Inferior parietal cortex (tissue), 1 donor: Measurements from ENCODE around the gene ANKRD13D.

Source experiments
- DNase-seq: peaks from one replicate; pipeline ENCODE4 v3.0.0-alpha.2; 2016; ENCODE audit errors: extremely low spot score

Gene ANKRD13D

GRCh38 chr11:67289226-67289650, at the start of gene ANKRD13D:
Gene ANKRD13D, plus strand, starts transcription at chr11:67289303. Its CDS starts 158 bp downstream, at chr11:67289461.
- DNase-seq, result no peak

GRCh38 chr11:67239783-67240575, 49.1 kb upstream of the ANKRD13D start:
- DNase-seq, result peak; percentile 94

DNA sequence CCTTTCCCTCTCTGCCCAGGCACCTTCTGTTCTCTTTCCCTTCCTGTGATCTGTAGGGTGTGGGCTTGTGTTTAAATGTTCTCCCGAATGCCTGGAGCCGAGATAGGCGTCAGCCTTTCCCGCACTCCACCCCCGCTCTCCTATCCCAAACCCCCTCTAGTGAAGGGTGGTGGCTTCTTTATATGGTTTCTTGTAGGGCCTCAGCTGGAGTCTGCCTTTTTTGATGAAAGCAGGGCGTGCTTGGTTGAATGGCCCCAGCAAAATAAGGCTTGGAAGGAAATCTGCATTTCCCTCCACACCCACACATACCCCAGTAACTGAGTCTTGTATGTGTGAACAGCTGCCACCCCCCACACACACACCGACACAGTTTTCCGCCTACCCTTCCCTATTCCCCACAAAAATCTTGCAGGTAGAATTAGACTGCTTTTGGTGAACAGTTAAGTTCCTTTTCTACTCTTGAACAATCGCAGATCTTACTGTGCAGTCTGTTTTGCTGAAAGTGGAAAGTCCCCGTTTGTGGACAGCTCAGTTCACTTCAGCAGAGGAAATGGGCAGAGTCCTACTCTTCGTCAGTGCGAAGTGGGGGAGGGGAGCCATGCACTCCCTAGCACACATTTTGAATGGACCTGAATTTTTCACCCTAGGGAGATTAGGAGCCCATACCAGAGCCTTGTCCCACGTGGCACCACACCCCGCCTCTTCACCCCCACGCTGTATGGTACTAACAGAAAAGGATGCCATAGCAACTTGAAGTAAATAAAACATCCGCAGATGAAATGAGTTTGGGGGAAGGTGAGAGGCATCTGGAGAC, 48.3 kb upstream of the ANKRD13D start:
- peak; percentile 45 for DNase-seq

GRCh38 chr11:67242548-67242947, 46.6 kb upstream of the ANKRD13D start:
- DNase-seq, result no peak

DNA sequence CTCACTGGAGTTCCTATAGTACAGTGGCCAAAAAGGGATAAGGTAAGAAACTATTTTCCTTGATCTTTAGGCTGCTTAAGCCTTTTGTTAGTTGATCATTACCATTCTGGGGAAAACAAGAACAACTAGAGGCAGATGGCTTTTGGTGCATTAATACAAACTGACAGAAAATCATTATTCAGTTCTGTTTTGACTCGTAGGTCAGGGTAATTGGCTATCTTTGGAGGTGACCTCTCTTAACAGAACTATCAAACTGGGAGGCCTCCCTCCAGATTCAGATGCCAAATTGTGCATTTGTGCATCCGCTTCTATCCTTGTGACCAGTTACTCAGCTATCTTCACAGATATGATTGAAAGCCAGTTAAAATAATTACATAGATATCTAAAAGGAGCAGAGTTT, 46.1 kb upstream of the ANKRD13D start:
- no peak for DNase-seq

GRCh38 chr11:67245046-67245445, 44.1 kb upstream of the ANKRD13D start:
- DNase-seq, result no peak

DNA sequence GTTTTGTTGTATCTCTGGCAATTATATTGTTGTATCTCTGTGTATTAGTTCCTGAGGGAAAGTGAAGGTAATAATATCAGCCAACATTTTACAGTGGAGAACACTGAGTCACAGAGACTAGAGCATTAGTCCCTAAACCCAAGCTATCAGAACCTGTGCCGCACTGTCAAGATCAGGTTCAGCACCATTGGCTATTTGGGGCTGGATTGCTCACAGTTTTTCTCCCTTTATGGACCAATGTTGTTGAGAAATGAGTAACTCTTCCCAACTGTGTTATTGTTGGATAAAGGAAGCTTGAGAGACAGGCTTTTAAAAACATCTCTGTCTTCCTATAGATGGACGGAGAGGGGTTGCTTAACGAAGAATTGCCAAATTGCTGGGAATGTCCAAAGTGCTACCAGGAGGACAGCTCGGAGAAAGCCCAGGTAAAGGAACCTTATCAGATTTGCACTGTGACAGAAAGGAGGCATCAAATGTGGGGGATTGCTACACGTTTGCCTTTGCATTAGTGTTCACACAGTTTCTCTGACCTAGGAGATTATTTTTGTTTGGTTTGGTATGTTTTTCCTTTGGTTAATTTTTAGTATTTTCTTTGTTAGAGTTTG, 41.1 kb upstream of the ANKRD13D start:
- no peak for DNase-seq

GRCh38 chr11:67248653-67249052, 40.5 kb upstream of the ANKRD13D start:
- no peak for DNase-seq

- DNase-seq, result no peak
Observed at GRCh38 chr11:67250059-67251043, 38.8 kb upstream of the ANKRD13D start.

GRCh38 chr11:67251841-67252240, 37.3 kb upstream of the ANKRD13D start:
- no peak for DNase-seq

- DNase-seq, result peak; percentile 25
Observed at GRCh38 chr11:67252831-67253239, 36.3 kb upstream of the ANKRD13D start.

GRCh38 chr11:67253872-67254624, 35.1 kb upstream of the ANKRD13D start:
- DNase-seq, result no peak

- no peak for DNase-seq
Observed at GRCh38 chr11:67254798-67255197, 34.3 kb upstream of the ANKRD13D start.

DNA sequence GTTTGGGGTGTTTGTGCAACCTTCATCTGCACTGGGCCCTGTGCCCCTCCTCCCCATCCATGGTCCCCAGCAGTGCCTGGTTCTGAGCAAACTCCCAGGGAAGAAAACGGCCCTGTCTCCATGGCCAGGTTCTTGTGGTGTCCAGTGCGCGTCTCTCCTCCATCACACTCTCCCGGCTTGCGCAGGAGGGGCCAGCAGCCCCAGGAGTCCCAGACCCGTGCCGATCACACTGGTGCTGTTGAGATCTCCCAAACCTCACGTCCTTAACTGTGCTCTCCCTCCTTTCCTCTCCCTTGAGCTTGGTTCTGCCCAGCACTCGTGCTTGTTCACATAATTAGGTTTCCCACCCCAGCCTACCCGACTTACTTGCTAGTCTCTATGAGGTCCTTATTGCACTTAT, 33.8 kb upstream of the ANKRD13D start:
- no peak for DNase-seq

GRCh38 chr11:67255864-67256263, 33.2 kb upstream of the ANKRD13D start:
- no peak for DNase-seq

GRCh38 chr11:67256477-67257135, 32.5 kb upstream of the ANKRD13D start:
- DNase-seq, result no peak

GRCh38 chr11:67260406-67260805, 28.7 kb upstream of the ANKRD13D start:
- no peak for DNase-seq

DNA sequence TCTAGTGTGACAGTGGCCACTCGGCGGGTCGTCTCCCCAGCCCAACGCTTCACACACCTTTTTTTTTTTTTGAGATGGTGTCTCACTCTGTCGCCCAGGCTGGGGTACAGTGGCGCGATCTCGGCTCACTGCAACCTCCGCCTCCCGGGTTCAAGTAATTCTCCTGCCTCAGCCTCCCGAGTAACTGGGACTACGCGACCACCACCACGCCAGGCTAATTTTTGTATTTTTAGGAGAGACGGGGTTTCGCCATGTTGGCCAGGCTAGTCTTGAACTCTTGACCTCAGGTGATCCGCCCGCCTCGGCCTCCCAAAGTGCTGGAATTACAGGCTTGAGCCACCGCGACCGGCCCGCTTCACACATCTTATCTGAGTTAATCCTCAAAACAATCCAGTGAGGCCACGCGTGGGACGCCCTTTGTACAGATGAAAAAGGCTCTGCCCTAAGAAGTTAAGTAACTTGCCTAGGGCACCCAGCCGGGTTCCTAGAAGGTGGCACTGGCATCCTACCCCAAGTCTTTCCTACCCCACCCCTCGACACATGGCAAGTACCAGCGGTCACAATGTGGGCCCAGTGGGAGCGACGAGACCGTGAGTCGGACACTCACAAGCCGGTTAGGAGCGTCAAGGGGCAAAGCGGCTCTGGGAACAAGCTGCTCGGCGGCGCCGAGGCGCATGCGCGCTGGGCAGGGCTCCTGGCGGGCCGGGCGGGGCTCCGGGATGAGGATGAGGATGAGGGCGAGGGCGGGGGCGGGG, 28.0 kb upstream of the ANKRD13D start:
- peak; percentile 52 for DNase-seq

DNA sequence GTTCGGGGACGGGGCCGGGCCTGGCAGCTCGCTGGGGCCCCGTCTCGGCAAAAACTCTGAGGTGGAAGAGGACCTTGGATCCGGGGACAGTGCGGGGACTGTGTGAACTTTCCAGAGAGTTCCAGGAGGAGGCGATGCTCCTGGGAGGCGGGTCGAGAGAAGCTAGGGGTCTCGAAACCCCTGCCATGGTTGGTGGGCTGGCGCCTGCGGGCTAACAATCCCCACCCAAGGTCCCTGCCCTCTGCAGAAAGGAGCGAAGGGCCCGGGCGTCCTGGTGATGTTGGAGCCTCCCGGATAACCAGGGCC, 27.5 kb upstream of the ANKRD13D start:
- no peak for DNase-seq
